GM12878 (cell line): ENCODE results near the gene NEURL3. TPM values are rescaled to one million over a fixed set of nuclear protein-coding genes. Genes with fewer than 3 reads are reported as not detected.

Experiments
- ATAC-seq: fragments of 200-7000 bp; cut with Tn5 transposase; 3 replicates; pipeline ENCODE4 v1.9.1; 2020; ENCODE audit warnings: mild to moderate bottlenecking, moderate library complexity
- BruUV-seq: library from RNA; stranded (reverse); fragments of 400-500 nt; replicated peaks from 2 replicates; lab custom pipeline; 2021; lab: Mats Ljungman, UMichigan
- CTCF ChIA-PET: fragments of 300-600 bp; sonication (Branson Sonifier 250); formaldehyde crosslinking; extraction: SDS; loops from one replicate; lab custom pipeline; 2021; ENCODE audit warnings: inconsistent platforms; lab: Yijun Ruan, JAX
- POLR2A ChIA-PET: fragments of 350-600 bp; formaldehyde crosslinking; extraction: SDS; loops from one replicate; lab custom pipeline; 2021; ENCODE audit warnings: inconsistent platforms; lab: Charles Lee
- RAD21 ChIA-PET: fragments of 300-600 bp; sonication (Branson Sonifier 250); formaldehyde crosslinking; loops from one replicate; lab custom pipeline; 2023; ENCODE audit warnings: antibody characterized with exemption; ENCODE audit not compliant: unreplicated experiment; lab: Charles Lee
- SMC1A ChIA-PET: fragments of 300-600 bp; sonication (Branson Sonifier 250); formaldehyde crosslinking; loops from one replicate; lab custom pipeline; 2023; ENCODE audit not compliant: unreplicated experiment, uncharacterized antibody; lab: Charles Lee
- DNase-seq: peaks from one replicate; pipeline ENCODE4 v3.0.0-alpha.2; 2011; ENCODE audit warnings: low read depth, low spot score
- FAIRE-seq: peaks from 3 replicates; lab custom pipeline; 2011; peaks lifted over from hg19 to GRCh38; lab: Jason Lieb, UNC
- H2AFZ ChIP-seq: 2 replicates; pipeline ENCODE4 v1.6.0; 2011; ENCODE audit warnings: low read depth, low read length, control low read depth; ENCODE audit not compliant: control insufficient read depth
- H3K27ac ChIP-seq: 2 replicates; pipeline ENCODE4 v1.5.1; 2011; ENCODE audit warnings: control low read depth; ENCODE audit not compliant: control insufficient read depth, insufficient read depth
- H3K27me3 ChIP-seq, 2 experiments: replicated peaks in 1 of 2; 2 replicates each; pipeline versions ENCODE4 v1.6.0 to v1.6.1; 2011; ENCODE audit warnings: low read length in 1 of 2; ENCODE audit not compliant: control insufficient read depth in 2 of 2, insufficient read depth in 2 of 2
- H3K36me3 ChIP-seq, 2 experiments: 2 replicates each; pipeline ENCODE4 v1.5.1; 2011; ENCODE audit warnings: low read length in 1 of 2; ENCODE audit not compliant: control insufficient read depth in 2 of 2, insufficient read depth in 2 of 2
- H3K4me1 ChIP-seq: 2 replicates; pipeline ENCODE4 v1.6.1; 2011; ENCODE audit warnings: mild to moderate bottlenecking, low read length, moderate library complexity, mixed read lengths; ENCODE audit not compliant: control insufficient read depth, insufficient read depth
- H3K4me2 ChIP-seq: 2 replicates; pipeline ENCODE4 v1.6.0; 2011; ENCODE audit warnings: control low read depth; ENCODE audit not compliant: control insufficient read depth, insufficient read depth
- H3K4me3 ChIP-seq: fragments of 200-600 bp; sonication (generic); 2 replicates; pipeline ENCODE4 v1.5.1; 2016
- H3K79me2 ChIP-seq: 2 replicates; pipeline ENCODE4 v1.6.0; 2011; ENCODE audit warnings: low read length; ENCODE audit not compliant: control insufficient read depth, insufficient read depth
- H3K9ac ChIP-seq: 2 replicates; pipeline ENCODE4 v1.8.0; 2011; ENCODE audit warnings: low read length, control low read depth, mixed read lengths; ENCODE audit not compliant: control insufficient read depth, insufficient read depth
- H3K9me3 ChIP-seq: replicated peaks from 3 replicates; pipeline ENCODE4 v1.5.1; 2011; ENCODE audit warnings: mild to moderate bottlenecking, low read length; ENCODE audit not compliant: control insufficient read depth, insufficient read depth
- H4K20me1 ChIP-seq: 2 replicates; pipeline ENCODE4 v1.6.0; 2011; ENCODE audit not compliant: control insufficient read depth, insufficient read depth
- MEF2A ChIP-seq: IDR thresholded peaks from 2 replicates; pipeline ENCODE4 v1.6.1; 2011; ENCODE audit warnings: low read depth, mild to moderate bottlenecking, low read length, moderate library complexity; ENCODE audit not compliant: insufficient read depth
- PAX5 ChIP-seq: IDR thresholded peaks from 2 replicates; pipeline ENCODE4 v1.6.1; 2011; ENCODE audit warnings: low read depth, low read length, borderline replicate concordance
- SPI1 ChIP-seq: IDR thresholded peaks from 2 replicates; pipeline ENCODE4 v1.6.1; 2011; ENCODE audit warnings: low read depth, mild to moderate bottlenecking, low read length, moderate library complexity, borderline replicate concordance; ENCODE audit not compliant: insufficient read depth
- WGBS: methylation state at CpG from one replicate; pipeline ENCODE4 v1.1.6; 2016; ENCODE audit warnings: low lambda C conversion rate; ENCODE audit not compliant: insufficient replicate concordance, insufficient coverage; ENCODE audit errors: missing lambda C conversion rate; 5-methylcytosine and 5-hydroxymethylcytosine counted together
- in situ Hi-C: fragments of 300-500 bp; cut with MboI; formaldehyde crosslinking; loops from 9 replicates; pipeline ENCODE4 v1.14.3; 2018; ENCODE audit warnings: mixed read lengths
- intact Hi-C: fragments of 100-400 bp; cut with micrococcal nuclease; formaldehyde crosslinking; loops from one replicate; pipeline ENCODE4 v1.14.2; 2022; ENCODE audit not compliant: unreplicated experiment
- polyA plus RNA-seq, 11 experiments: library from polyadenylated mRNA; depleted of rRNA in 4 of 11; unstranded in 6 of 11; stranded (reverse) in 5 of 11; fragments of >200 nt; fragmentation: Nextera tagmentation in 4 of 11; fragmentation: Illumina TruSeq in 1 of 11; extraction: Ambion mirVana in 4 of 11; extraction: Trizol in 1 of 11; gene quantifications; 1 replicate in 1 of 11; 2 replicates in 10 of 11; pipeline versions ENCODE4 v1.2.1 to v1.2.3, GENCODE V29; 2011 to 2016; ENCODE audit warnings: inconsistent platforms in 2 of 11, missing spikeins in 2 of 11, low read depth in 1 of 11
- total RNA-seq, 4 experiments: library from RNA; depleted of rRNA in 3 of 4; stranded (reverse); fragments of >200 nt in 3 of 4; fragmentation: Illumina TruSeq in 1 of 4; extraction: Trizol in 1 of 4; gene quantifications; 2 replicates each; pipeline versions ENCODE4 v1.2.1 to v1.2.3, GENCODE V29; 2013 to 2021

NEURL3 gene
- total and polyA plus RNA-seq, 10 of the 15 experiments (the other 5 are each of a cell fraction or from before 2014, with no cell fraction given), result 0.03 to 6.3 (median 0.47) TPM

- ChIA-PET SMC1A (interaction anchor here (0.9 to 4.3 kb wide), 4 partner anchors 20 to 213 kb away, joined by 3 to 17 read pairs (median 9); no protein-coding TSS in a partner anchor), RAD21 (interaction anchor here (1.2 to 2.2 kb wide), 3 partner anchors 11 to 324 kb away, joined by 3 to 9 read pairs (median 3); partner anchors contain the start of gene ANKRD39), POLR2A (interaction anchor here (0.8 to 1.9 kb wide), 4 partner anchors 8 to 240 kb away, joined by 3 to 10 read pairs (median 4); partner anchors contain the start of gene NEURL3), CTCF (interaction anchor here (0.7 to 7.0 kb wide), 5 partner anchors 20 to 541 kb away, joined by 3 to 51 read pairs (median 4); no protein-coding TSS in a partner anchor)
- no peak overlapping the region for H3K4me3 ChIP-seq
- H2AFZ ChIP-seq, result no peak overlapping the region
- H3K4me1 ChIP-seq, result peaks cover 60% of the 10 kb centered on the region
- BruUV-seq, result no TSS peak
- no peak overlapping the region for H3K4me2 ChIP-seq
- intact Hi-C loops, result loop anchor here (10.0 kb wide), 2 partner anchors 231 to 431 kb away; partner anchors contain the start of gene CNNM4
- TF ChIP-seq SPI1, result no peak
- no peak for TF ChIP-seq MEF2A
- no peak for TF ChIP-seq PAX5
- DNase-seq (no peak), ATAC-seq (no peak), FAIRE-seq (no peak)
- H3K36me3 ChIP-seq, result peaks cover 0 to 2% of the 10 kb centered on the region in 2 experiments; a peak in 1 of 4 replicates
- peaks cover 35% of the 10 kb centered on the region for H3K79me2 ChIP-seq
- no peak overlapping the region for H3K9ac ChIP-seq
- in situ Hi-C loops, result no loop called here
- no peak overlapping the region for H3K27ac ChIP-seq
- peaks cover 2% of the 10 kb centered on the region; the same call in 1 of the 2 replicates for H4K20me1 ChIP-seq
- 95% methylated on average over 4 of the region's 4 CpGs for WGBS
- no peaks in the 10 kb centered on the region for H3K9me3 ChIP-seq
- no peaks in the 10 kb centered on the region for H3K27me3 ChIP-seq
These were observed 29.0 kb upstream of the NEURL3 start for GRCh38 chr2:96534141-96534540.
